SHP77 treated with DMSO at 0.1 percent for 48 hours (cell line): ENCODE measurements around the gene DSG1.
"Not testable (repeated sequence)": the region's sequence is repeated elsewhere in the genome, so short reads cannot be mapped to it uniquely, and the experiment has no call there.

Experiments
- DNase-seq: peaks from one replicate; lab custom pipeline; 2025; lab: John Stamatoyannopoulos, UW

DSG1 gene

GRCh38 chr18:31317860-31318259 is at the start of gene DSG1:
Gene DSG1 (plus strand): TSS chr18:31318160. CDS start chr18:31318301, 141 bp downstream.
- DNase-seq = no peak

GRCh38 chr18:31268985-31269406 is 49.0 kb upstream of the DSG1 start:
- no peak for DNase-seq

GRCh38 chr18:31269566-31269965 is 48.4 kb upstream of the DSG1 start:
- no peak for DNase-seq

- DNase-seq = no peak
Measured at GRCh38 chr18:31270578-31270977, 47.4 kb upstream of the DSG1 start.

- no peak for DNase-seq
Measured at GRCh38 chr18:31273812-31274527, 44.0 kb upstream of the DSG1 start.

GRCh38 chr18:31274931-31275330 is 43.0 kb upstream of the DSG1 start:
- DNase-seq = no peak

GRCh38 chr18:31275722-31276463 is 42.1 kb upstream of the DSG1 start:
- DNase-seq = no peak

GRCh38 chr18:31278609-31279071 is 39.3 kb upstream of the DSG1 start:
- no peak for DNase-seq

GRCh38 chr18:31280502-31280901 is 37.5 kb upstream of the DSG1 start:
- no peak for DNase-seq

- DNase-seq = no peak
Measured at GRCh38 chr18:31281437-31281836, 36.5 kb upstream of the DSG1 start.

- DNase-seq = not testable (repeated sequence)
Measured at GRCh38 chr18:31289446-31289845, 28.5 kb upstream of the DSG1 start.

GRCh38 chr18:31291688-31292087 is 26.3 kb upstream of the DSG1 start:
- no peak for DNase-seq

GRCh38 chr18:31294199-31294747 is 23.7 kb upstream of the DSG1 start:
- no peak for DNase-seq

- DNase-seq = no peak
Measured at GRCh38 chr18:31297248-31297647, 20.7 kb upstream of the DSG1 start.

GRCh38 chr18:31301201-31301655 is 16.7 kb upstream of the DSG1 start:
- no peak for DNase-seq

GRCh38 chr18:31302991-31303390 is 15.0 kb upstream of the DSG1 start:
- no peak for DNase-seq

- no peak for DNase-seq
Measured at GRCh38 chr18:31303771-31304170, 14.2 kb upstream of the DSG1 start.

- no peak for DNase-seq
Measured at GRCh38 chr18:31309115-31309514, 8.8 kb upstream of the DSG1 start.

- no peak for DNase-seq
Measured at GRCh38 chr18:31316974-31317373, 986 bp upstream of the DSG1 start.

GRCh38 chr18:31321719-31322118 is 3.8 kb downstream of the DSG1 start:
- DNase-seq = no peak

GRCh38 chr18:31325051-31325450 is 7.1 kb downstream of the DSG1 start:
- DNase-seq = no peak

- DNase-seq = no peak
Measured at GRCh38 chr18:31329787-31330438, 12.0 kb downstream of the DSG1 start.
